DOHH2 (cell line): ENCODE data around the gene RAE1.

ENCODE experiments used
- EZH2phosphoT487 ChIP-seq: fragments of 200-600 bp; sonication (generic); IDR thresholded peaks from 2 replicates; pipeline ENCODE4 v1.6.1; 2017; ENCODE audit warnings: borderline replicate concordance, mild to moderate bottlenecking, antibody characterized with exemption, low read length, moderate library complexity, mixed read lengths
- TF ChIP-seq, protein P1 (sequence below): fragments of 200-600 bp; sonication (generic); IDR thresholded peaks from one replicate; pipeline ENCODE4 v1.5.1; 2014; ENCODE audit warnings: antibody characterized with exemption, mild to moderate bottlenecking, low read depth, low read length; ENCODE audit not compliant: poor library complexity, severe bottlenecking

GRCh38 chr20:57381596-57382503, 30.8 kb downstream of the RAE1 start:
- TF ChIP-seq, protein P1, sequence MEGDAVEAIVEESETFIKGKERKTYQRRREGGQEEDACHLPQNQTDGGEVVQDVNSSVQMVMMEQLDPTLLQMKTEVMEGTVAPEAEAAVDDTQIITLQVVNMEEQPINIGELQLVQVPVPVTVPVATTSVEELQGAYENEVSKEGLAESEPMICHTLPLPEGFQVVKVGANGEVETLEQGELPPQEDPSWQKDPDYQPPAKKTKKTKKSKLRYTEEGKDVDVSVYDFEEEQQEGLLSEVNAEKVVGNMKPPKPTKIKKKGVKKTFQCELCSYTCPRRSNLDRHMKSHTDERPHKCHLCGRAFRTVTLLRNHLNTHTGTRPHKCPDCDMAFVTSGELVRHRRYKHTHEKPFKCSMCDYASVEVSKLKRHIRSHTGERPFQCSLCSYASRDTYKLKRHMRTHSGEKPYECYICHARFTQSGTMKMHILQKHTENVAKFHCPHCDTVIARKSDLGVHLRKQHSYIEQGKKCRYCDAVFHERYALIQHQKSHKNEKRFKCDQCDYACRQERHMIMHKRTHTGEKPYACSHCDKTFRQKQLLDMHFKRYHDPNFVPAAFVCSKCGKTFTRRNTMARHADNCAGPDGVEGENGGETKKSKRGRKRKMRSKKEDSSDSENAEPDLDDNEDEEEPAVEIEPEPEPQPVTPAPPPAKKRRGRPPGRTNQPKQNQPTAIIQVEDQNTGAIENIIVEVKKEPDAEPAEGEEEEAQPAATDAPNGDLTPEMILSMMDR, result peak; percentile 93
- no peak for TF ChIP-seq EZH2phosphoT487
